ENCODE data around the gene FCN2. TPM values are rescaled to one million over a fixed set of nuclear protein-coding genes. Genes with fewer than 3 reads are reported as not detected.

FCN2 gene
- total RNA-seq, 1 donor from 2014 or later, result not detected

DNA sequence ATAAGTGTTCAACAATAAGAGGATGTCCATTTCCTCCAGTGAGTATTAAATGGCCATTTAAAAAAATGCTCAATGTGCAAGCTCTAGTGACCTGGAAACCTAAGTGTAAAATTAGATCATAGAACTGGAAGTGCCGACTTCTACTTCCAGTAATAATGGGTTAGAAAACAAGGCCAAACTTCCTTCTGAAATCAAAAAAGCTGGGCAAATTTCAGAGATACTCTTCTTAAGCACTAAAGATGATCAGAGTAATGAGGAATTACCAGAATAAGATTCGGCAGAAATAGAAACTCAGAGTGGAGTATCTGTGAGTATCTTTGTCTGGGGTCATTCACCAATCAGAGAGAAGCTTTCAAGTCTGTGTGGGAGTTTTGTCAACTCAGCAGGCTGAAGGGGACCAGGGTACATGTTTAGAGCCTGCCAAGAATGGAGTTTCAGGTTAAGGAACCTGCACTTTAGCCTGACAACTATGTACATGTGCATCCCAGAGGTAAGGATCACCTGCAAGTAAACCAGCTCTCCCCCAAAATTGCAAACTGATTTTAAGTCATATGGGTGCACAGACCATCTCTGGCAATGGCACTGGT, 17.1 kb downstream of the FCN2 start:
- Histone ChIP-seq H3K4me1 (no peaks in the 10 kb centered on the region), H3K79me2 (ENCODE audit: low read depth) (no peaks in the 10 kb centered on the region), H3K9ac (no peak overlapping the region), H4K20me1 (ENCODE audit: low read depth) (no peaks in the 10 kb centered on the region), H3F3A (ENCODE audit: low read depth) (no peaks in the 10 kb centered on the region), H3K4me3 (no peak overlapping the region), H2AFZ (replicated peaks) (no peak overlapping the region), H3K27ac (no peak overlapping the region), H3K4me2 (no peak overlapping the region), H3K9me3 (ENCODE audit: low read depth) (no peaks in the 10 kb centered on the region), H3K27me3 (no peaks in the 10 kb centered on the region), H3K36me3 (no peaks in the 10 kb centered on the region)
- no peak overlapping the region for H3K4me3 Mint-ChIP-seq
- peaks cover 2% of the 10 kb centered on the region for H3K27me3 Mint-ChIP-seq (ENCODE audit: insufficient read depth, low read depth)
- H3K9me3 Mint-ChIP-seq, result peaks cover 16% of the 10 kb centered on the region
- TF ChIP-seq EZH2 (IDR thresholded peaks at IDR 0.05) (no peak), EZH2phosphoT487 (IDR thresholded peaks at IDR 0.05) (no peak)
- TF ChIP-seq, protein P1, sequence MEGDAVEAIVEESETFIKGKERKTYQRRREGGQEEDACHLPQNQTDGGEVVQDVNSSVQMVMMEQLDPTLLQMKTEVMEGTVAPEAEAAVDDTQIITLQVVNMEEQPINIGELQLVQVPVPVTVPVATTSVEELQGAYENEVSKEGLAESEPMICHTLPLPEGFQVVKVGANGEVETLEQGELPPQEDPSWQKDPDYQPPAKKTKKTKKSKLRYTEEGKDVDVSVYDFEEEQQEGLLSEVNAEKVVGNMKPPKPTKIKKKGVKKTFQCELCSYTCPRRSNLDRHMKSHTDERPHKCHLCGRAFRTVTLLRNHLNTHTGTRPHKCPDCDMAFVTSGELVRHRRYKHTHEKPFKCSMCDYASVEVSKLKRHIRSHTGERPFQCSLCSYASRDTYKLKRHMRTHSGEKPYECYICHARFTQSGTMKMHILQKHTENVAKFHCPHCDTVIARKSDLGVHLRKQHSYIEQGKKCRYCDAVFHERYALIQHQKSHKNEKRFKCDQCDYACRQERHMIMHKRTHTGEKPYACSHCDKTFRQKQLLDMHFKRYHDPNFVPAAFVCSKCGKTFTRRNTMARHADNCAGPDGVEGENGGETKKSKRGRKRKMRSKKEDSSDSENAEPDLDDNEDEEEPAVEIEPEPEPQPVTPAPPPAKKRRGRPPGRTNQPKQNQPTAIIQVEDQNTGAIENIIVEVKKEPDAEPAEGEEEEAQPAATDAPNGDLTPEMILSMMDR (IDR thresholded peaks at IDR 0.05), result no peak
- H3K27ac Mint-ChIP-seq, result no peak overlapping the region
- no peaks in the 10 kb centered on the region for H3K36me3 Mint-ChIP-seq
- H3K4me1 Mint-ChIP-seq, result no peaks in the 10 kb centered on the region
- DNase-seq (ENCODE audit: low spot score), result no peak

DNA sequence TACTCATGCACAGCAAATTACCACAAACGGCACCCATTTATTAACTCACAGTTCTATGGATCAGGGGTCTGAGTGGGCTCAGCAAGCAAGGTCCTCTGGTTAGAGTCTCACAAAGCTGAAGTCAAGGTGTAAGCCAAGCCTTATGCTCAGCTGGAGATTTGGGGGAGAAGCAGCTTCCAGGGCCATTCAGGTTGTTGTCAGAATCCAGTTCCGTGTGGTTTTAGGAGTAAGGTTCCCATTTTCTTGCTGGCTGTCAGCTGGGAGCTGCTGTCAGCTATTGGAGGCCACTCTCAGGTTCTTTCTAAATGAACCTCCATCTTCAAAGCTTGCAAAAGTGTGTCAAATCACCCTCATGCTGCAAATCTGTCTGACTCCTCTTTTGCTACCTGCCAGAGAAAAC, 17.7 kb downstream of the FCN2 start:
- Histone ChIP-seq H3K9me3 (ENCODE audit: low read depth) (no peaks in the 10 kb centered on the region), H3K36me3 (no peaks in the 10 kb centered on the region), H3K4me1 (no peaks in the 10 kb centered on the region), H4K20me1 (ENCODE audit: low read depth) (no peaks in the 10 kb centered on the region), H3K4me2 (no peak overlapping the region), H3K4me3 (no peak overlapping the region), H3K27me3 (no peaks in the 10 kb centered on the region), H3F3A (ENCODE audit: low read depth) (no peaks in the 10 kb centered on the region), H2AFZ (replicated peaks) (no peak overlapping the region), H3K27ac (no peak overlapping the region), H3K9ac (no peak overlapping the region), H3K79me2 (ENCODE audit: low read depth) (no peaks in the 10 kb centered on the region)
- Mint-ChIP-seq H3K9me3 (peaks cover 14% of the 10 kb centered on the region), H3K27me3 (ENCODE audit: insufficient read depth, low read depth) (peaks cover 2% of the 10 kb centered on the region), H3K36me3 (no peaks in the 10 kb centered on the region), H3K4me3 (no peak overlapping the region), H3K4me1 (no peaks in the 10 kb centered on the region), H3K27ac (no peak overlapping the region)
- DNase-seq (ENCODE audit: low spot score), result no peak
- TF ChIP-seq EZH2 (IDR thresholded peaks at IDR 0.05) (no peak), EZH2phosphoT487 (IDR thresholded peaks at IDR 0.05) (no peak)
- TF ChIP-seq, protein P1 (IDR thresholded peaks at IDR 0.05), result no peak

DNA sequence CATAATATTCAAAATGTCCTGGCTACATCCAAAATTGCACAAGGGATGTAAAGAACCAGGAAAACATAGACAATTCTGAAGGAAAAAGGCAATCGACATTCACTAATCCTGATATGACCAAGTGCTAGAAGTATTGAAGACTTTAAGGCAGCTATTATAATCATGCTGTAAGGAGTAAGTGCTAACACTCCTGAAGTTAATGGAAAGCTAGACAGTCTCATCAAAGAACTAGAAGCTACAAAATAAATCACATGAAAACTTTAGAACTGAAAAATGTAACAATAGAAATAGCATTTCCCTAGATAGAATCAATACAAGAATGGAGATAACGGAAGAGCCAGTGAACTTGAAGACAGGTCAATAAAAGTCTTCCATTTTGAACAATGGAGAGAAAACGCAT, 18.6 kb downstream of the FCN2 start:
- Mint-ChIP-seq H3K9me3 (peaks cover 14% of the 10 kb centered on the region), H3K4me3 (no peak overlapping the region), H3K36me3 (no peaks in the 10 kb centered on the region), H3K27ac (no peak overlapping the region), H3K4me1 (no peaks in the 10 kb centered on the region), H3K27me3 (ENCODE audit: insufficient read depth, low read depth) (peaks cover 4% of the 10 kb centered on the region)
- Histone ChIP-seq H3K27ac (no peak overlapping the region), H4K20me1 (ENCODE audit: low read depth) (no peaks in the 10 kb centered on the region), H3K4me3 (no peak overlapping the region), H2AFZ (replicated peaks) (no peak overlapping the region), H3K4me1 (no peaks in the 10 kb centered on the region), H3K79me2 (ENCODE audit: low read depth) (no peaks in the 10 kb centered on the region), H3K9ac (no peak overlapping the region), H3F3A (ENCODE audit: low read depth) (no peaks in the 10 kb centered on the region), H3K9me3 (ENCODE audit: low read depth) (no peaks in the 10 kb centered on the region), H3K27me3 (no peaks in the 10 kb centered on the region), H3K36me3 (no peaks in the 10 kb centered on the region), H3K4me2 (no peak overlapping the region)
- TF ChIP-seq, protein P1 (IDR thresholded peaks at IDR 0.05), result no peak
- no peak for TF ChIP-seq EZH2phosphoT487 (IDR thresholded peaks at IDR 0.05)
- TF ChIP-seq EZH2 (IDR thresholded peaks at IDR 0.05), result no peak
- no peak for DNase-seq (ENCODE audit: low spot score)

Data from neural progenitor cell (in vitro differentiated cells).